SH-SY5Y (cell line): ENCODE data around the gene NBEA.

Experiments
- GATA2 ChIP-seq: IDR thresholded peaks from 2 replicates; pipeline ENCODE4 v1.6.1; 2011; ENCODE audit warnings: mild to moderate bottlenecking, low read depth, low read length
- GATA3 ChIP-seq: IDR thresholded peaks from 2 replicates; pipeline ENCODE4 v1.6.1; 2011; ENCODE audit warnings: low read depth, mild to moderate bottlenecking, low read length, moderate library complexity

GRCh38 chr13:35225582-35225981 is 283.5 kb downstream of the NBEA start:
- TF ChIP-seq GATA2: no peak
- TF ChIP-seq GATA3: no peak
